CD4-positive, alpha-beta T cell (primary cell): ENCODE measurements around the gene COP1. TPM values are rescaled to one million over a fixed set of nuclear protein-coding genes. Genes with fewer than 3 reads are reported as not detected.
"Not testable (repeated sequence)": the region's sequence is repeated elsewhere in the genome, so short reads cannot be mapped to it uniquely, and the experiment has no call there.

Experiments used
- ATAC-seq: fragments of 200-7000 bp; cut with Tn5 transposase; one replicate; pipeline ENCODE4 v1.10.0; 2022; ENCODE audit warnings: mild to moderate bottlenecking; ENCODE audit not compliant: poor library complexity
- CTCF ChIA-PET: fragments of 350-600 bp; sonication (Branson Sonifier 250); formaldehyde crosslinking; loops from one replicate; lab custom pipeline; 2021; ENCODE audit warnings: antibody characterized with exemption, inconsistent platforms; lab: Charles Lee
- POLR2A ChIA-PET: fragments of 350-600 bp; sonication (Branson Sonifier 250); formaldehyde crosslinking; loops from one replicate; lab custom pipeline; 2021; ENCODE audit warnings: antibody characterized with exemption, inconsistent platforms; lab: Charles Lee
- DNase-seq, 14 experiments: peaks; one replicate each; pipeline ENCODE4 v3.0.0-alpha.2; 2013 to 2020; ENCODE audit warnings: mixed read lengths in 2 of 14
- H3K27ac ChIP-seq, 2 donors: one replicate each; pipeline versions ENCODE4 v1.5.1 to v1.7.0; 2013; ENCODE audit warnings: low read length in 2 of 2, low read depth in 1 of 2, mild to moderate bottlenecking in 1 of 2
- H3K27me3 ChIP-seq, 2 experiments: 1 replicate in 1 of 2; 2 replicates in 1 of 2; pipeline versions ENCODE4 v1.6.1 to v1.7.0; 2013; ENCODE audit warnings: low read length in 2 of 2, control low read depth in 1 of 2, mild to moderate bottlenecking in 1 of 2, moderate library complexity in 1 of 2; ENCODE audit not compliant: insufficient read depth in 2 of 2, control insufficient read depth in 1 of 2
- H3K36me3 ChIP-seq: one replicate; pipeline ENCODE4 v1.6.1; 2013; ENCODE audit warnings: low read length, control low read depth; ENCODE audit not compliant: insufficient read depth
- H3K4me1 ChIP-seq: one replicate; pipeline ENCODE4 v1.6.1; 2013; ENCODE audit warnings: low read length, control low read depth; ENCODE audit not compliant: insufficient read depth
- H3K4me3 ChIP-seq: one replicate; pipeline ENCODE4 v1.5.1; 2013; ENCODE audit warnings: mild to moderate bottlenecking, low read length, moderate library complexity
- H3K9me3 ChIP-seq, 2 experiments: 1 replicate in 1 of 2; 2 replicates in 1 of 2; pipeline versions ENCODE4 v1.6.1 to v1.7.0; 2013; ENCODE audit warnings: low read length in 2 of 2, mild to moderate bottlenecking in 2 of 2, control low read depth in 1 of 2, moderate library complexity in 1 of 2; ENCODE audit not compliant: control insufficient read depth in 1 of 2, insufficient read depth in 1 of 2
- H3K27ac Mint-ChIP-seq: one replicate; pipeline ENCODE4 v1.8.0; 2020; ENCODE audit warnings: mixed read lengths
- H3K27me3 Mint-ChIP-seq: one replicate; pipeline ENCODE4 v1.8.0; 2021; ENCODE audit warnings: mixed read lengths
- H3K36me3 Mint-ChIP-seq: one replicate; pipeline ENCODE4 v1.8.0; 2021; ENCODE audit warnings: low read depth, mixed read lengths
- H3K4me1 Mint-ChIP-seq: one replicate; pipeline ENCODE4 v1.8.0; 2021; ENCODE audit warnings: low read depth, mixed read lengths
- H3K4me3 Mint-ChIP-seq: one replicate; pipeline ENCODE4 v1.8.0; 2020; ENCODE audit warnings: mild to moderate bottlenecking, mixed read lengths
- H3K9me3 Mint-ChIP-seq: one replicate; pipeline ENCODE4 v1.8.0; 2020; ENCODE audit warnings: mixed read lengths
- intact Hi-C, 2 experiments: fragments of 100-400 bp; cut with DNase I in 1 of 2; cut with micrococcal nuclease in 1 of 2; formaldehyde crosslinking; loops; one replicate each; pipeline versions ENCODE4 v1.15.1 to v1.9.0; 2023 to 2025; cut with DNase I, micrococcal nuclease
- total RNA-seq, 174 experiments: library from RNA in 2 of 174; stranded (reverse) in 2 of 174; gene quantifications; one replicate each; pipeline ENCODE4 v1.2.3 and lab custom pipeline; 2021 to 2026
- TF ChIP-seq, protein P1 (sequence below): fragments of 200-600 bp; IDR thresholded peaks from one replicate; pipeline ENCODE4 v1.8.0; 2022; ENCODE audit warnings: antibody characterized with exemption, mild to moderate bottlenecking

The COP1 gene
- total RNA-seq, 2 experiments from 2014 or later = 38.6 to 42.2 TPM

DNA sequence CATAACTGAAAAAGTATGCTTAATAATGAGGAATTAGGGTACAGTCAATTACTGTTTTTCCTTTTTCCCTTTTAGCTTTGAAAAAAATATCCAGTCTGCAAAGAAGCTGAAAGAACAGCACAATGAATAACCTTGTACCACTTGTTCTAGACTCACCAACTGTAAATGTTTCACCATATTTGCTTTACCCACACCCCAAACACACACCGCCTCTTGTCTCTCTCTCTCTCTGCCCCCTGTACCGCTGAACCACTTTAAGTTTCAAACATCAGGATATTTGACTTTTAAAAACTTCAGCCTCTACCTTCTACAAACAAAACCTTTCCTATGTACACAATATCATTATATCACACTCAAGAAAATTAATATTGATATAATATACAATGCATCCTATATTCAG lies 197.1 kb downstream of the COP1 start:
- Histone ChIP-seq H3K27ac (no peak overlapping the region), H3K4me1 (no peaks in the 10 kb centered on the region), H3K4me3 (no peak overlapping the region), H3K9me3 (no peaks in the 10 kb centered on the region), H3K36me3 (peaks cover 16% of the 10 kb centered on the region), H3K27me3 (no peaks in the 10 kb centered on the region)
- intact Hi-C loops = no loop called here
- H3K36me3 Mint-ChIP-seq = peaks cover 64% of the 10 kb centered on the region
- H3K4me1 Mint-ChIP-seq = no peaks in the 10 kb centered on the region
- peaks cover 2% of the 10 kb centered on the region for H3K9me3 Mint-ChIP-seq
- no peaks in the 10 kb centered on the region for H3K27me3 Mint-ChIP-seq
- TF ChIP-seq, protein P1, sequence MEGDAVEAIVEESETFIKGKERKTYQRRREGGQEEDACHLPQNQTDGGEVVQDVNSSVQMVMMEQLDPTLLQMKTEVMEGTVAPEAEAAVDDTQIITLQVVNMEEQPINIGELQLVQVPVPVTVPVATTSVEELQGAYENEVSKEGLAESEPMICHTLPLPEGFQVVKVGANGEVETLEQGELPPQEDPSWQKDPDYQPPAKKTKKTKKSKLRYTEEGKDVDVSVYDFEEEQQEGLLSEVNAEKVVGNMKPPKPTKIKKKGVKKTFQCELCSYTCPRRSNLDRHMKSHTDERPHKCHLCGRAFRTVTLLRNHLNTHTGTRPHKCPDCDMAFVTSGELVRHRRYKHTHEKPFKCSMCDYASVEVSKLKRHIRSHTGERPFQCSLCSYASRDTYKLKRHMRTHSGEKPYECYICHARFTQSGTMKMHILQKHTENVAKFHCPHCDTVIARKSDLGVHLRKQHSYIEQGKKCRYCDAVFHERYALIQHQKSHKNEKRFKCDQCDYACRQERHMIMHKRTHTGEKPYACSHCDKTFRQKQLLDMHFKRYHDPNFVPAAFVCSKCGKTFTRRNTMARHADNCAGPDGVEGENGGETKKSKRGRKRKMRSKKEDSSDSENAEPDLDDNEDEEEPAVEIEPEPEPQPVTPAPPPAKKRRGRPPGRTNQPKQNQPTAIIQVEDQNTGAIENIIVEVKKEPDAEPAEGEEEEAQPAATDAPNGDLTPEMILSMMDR = no peak
- no peak overlapping the region for H3K4me3 Mint-ChIP-seq
- no peak for DNase-seq
- ChIA-PET CTCF (no interaction called here), POLR2A (interaction anchor here (0.6 kb wide), 1 partner anchor 32 kb away, joined by 3 read pairs; no protein-coding TSS in a partner anchor)
- ATAC-seq = no peak
- no peak overlapping the region for H3K27ac Mint-ChIP-seq

DNA sequence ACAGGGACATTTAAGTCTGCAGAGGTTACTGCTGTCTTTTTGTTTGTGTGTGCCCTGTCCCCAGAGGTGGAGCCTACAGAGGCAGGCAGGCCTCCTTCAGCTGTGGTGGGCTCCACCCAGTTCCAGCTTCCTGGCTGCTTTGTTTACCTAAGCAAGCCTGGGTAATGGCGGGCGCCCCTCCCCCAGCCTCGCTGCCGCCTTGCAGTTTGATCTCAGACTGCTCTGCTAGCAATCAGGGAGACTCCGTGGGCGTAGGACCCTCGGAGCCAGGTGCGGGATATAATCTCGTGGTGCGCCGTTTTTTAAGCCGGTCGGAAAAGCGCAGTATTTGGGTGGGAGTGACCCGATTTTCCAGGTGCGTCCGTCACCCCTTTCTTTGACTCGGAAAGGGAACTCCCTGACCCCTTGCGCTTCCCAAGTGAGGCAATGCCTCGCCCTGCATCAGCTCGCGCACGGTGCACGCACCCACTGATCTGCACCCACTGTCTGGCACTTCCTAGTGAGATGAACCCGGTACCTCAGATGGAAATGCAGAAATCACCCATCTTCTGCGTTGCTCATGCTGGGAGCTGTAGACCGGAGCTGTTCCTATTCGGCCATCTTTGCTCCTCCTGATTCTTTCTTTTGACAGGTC lies 199.2 kb downstream of the COP1 start:
- POLR2A ChIA-PET, CTCF ChIA-PET, intact Hi-C loops: not testable (repeated sequence)

DNA sequence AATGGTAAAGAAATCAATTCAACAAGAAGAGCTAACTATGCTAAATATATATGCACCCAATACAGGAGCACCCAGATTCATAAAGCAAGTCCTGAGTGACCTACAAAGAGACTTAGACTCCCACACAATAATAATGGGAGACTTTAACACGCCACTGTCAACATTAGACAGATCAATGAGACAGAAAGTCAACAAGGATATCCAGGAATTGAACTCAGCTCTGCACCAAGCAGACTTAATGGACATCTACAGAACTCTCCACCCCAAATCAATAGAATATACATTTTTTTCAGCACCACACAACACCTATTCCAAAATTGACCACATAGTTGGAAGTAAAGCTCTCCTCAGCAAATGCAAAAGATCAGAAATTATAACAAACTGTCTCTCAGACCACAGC lies 212.4 kb downstream of the COP1 start:
- H3K4me3 Mint-ChIP-seq, DNase-seq, H3K27ac Mint-ChIP-seq, H3K9me3 ChIP-seq, H3K4me1 ChIP-seq, H3K36me3 ChIP-seq, H3K4me3 ChIP-seq, intact Hi-C loops, H3K4me1 Mint-ChIP-seq, H3K9me3 Mint-ChIP-seq, POLR2A ChIA-PET, ATAC-seq, H3K27me3 ChIP-seq, H3K27ac ChIP-seq, H3K27me3 Mint-ChIP-seq, CTCF ChIA-PET: not testable (repeated sequence)
- peaks cover 45% of the 10 kb centered on the region for H3K36me3 Mint-ChIP-seq

More for the DNA sequence above, 199.2 kb downstream of the COP1 start:
- H3K36me3 ChIP-seq = peaks cover 15% of the 10 kb centered on the region
- H3K4me3 Mint-ChIP-seq, H3K27me3 Mint-ChIP-seq, H3K27ac Mint-ChIP-seq, H3K9me3 Mint-ChIP-seq, DNase-seq, H3K4me3 ChIP-seq, H3K4me1 ChIP-seq, H3K27ac ChIP-seq, H3K27me3 ChIP-seq, H3K4me1 Mint-ChIP-seq, ATAC-seq, H3K9me3 ChIP-seq: not testable (repeated sequence)
- peaks cover 48% of the 10 kb centered on the region for H3K36me3 Mint-ChIP-seq

DNA sequence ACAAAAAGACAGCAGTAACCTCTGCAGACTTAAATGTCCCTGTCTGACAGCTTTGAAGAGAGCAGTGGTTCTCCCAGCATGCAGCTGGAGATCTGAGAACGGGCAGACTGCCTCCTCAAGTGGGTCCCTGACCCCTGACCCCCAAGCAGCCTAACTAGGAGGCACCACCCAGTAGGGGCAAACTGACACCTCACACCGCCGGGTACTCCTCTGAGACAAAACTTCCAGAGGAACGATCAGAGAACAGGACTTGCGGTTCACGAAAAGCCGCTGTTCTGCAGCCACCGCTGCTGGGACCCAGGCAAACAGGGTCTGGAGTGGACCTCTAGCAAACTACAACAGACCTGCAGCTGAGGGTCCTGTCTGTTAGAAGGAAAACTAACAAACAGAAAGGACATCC lies 214.3 kb downstream of the COP1 start:
- CTCF ChIA-PET, ATAC-seq, H3K9me3 ChIP-seq, intact Hi-C loops, H3K4me3 Mint-ChIP-seq, H3K27ac ChIP-seq, DNase-seq, H3K27ac Mint-ChIP-seq, POLR2A ChIA-PET, H3K27me3 Mint-ChIP-seq, H3K4me1 ChIP-seq, H3K4me3 ChIP-seq, H3K4me1 Mint-ChIP-seq, H3K27me3 ChIP-seq, H3K9me3 Mint-ChIP-seq: not testable (repeated sequence)
- peaks cover 56% of the 10 kb centered on the region for H3K36me3 Mint-ChIP-seq
- H3K36me3 ChIP-seq = peaks cover 20% of the 10 kb centered on the region

DNA sequence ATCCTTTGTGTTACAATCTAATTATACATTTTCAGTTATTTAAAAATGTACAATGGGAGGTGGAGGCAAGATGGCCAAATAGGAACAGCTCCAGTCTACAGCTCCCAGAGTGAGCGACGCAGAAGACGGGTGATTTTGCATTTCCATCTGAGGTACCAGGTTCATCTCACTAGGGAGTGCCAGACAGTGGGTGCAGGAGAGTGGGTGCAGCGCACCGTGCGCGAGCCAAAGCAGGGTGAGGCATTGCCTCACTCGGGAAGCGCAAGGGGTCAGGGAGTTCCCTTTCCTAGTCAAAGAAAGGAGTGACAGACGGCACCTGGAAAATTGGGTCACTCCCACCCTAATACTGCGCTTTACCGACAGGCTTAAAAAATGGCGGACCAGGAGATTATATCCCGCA lies 214.9 kb downstream of the COP1 start:
- H3K27me3 Mint-ChIP-seq, H3K9me3 ChIP-seq, H3K4me3 ChIP-seq, ATAC-seq, H3K4me1 Mint-ChIP-seq, CTCF ChIA-PET, POLR2A ChIA-PET, H3K27me3 ChIP-seq, DNase-seq, intact Hi-C loops, H3K27ac ChIP-seq, H3K9me3 Mint-ChIP-seq, H3K4me3 Mint-ChIP-seq, H3K27ac Mint-ChIP-seq, H3K4me1 ChIP-seq: not testable (repeated sequence)
- H3K36me3 ChIP-seq = peaks cover 26% of the 10 kb centered on the region
- H3K36me3 Mint-ChIP-seq = peaks cover 62% of the 10 kb centered on the region
